K562 (cell line): ENCODE measurements around the gene PHETA1.

ENCODE experiments used
- CHD2 ChIP-seq: IDR thresholded peaks from 2 replicates; pipeline ENCODE4 v1.6.1; 2011; ENCODE audit warnings: low read depth, low read length
- FOXK1 ChIP-seq: sonication (generic); formaldehyde crosslinking; IDR thresholded peaks from 2 replicates; pipeline ENCODE4 v1.8.0; 2022; ENCODE audit warnings: missing genetic modification reagents, mild to moderate bottlenecking, borderline replicate concordance
- KAT7 ChIP-seq: sonication (generic); formaldehyde crosslinking; IDR thresholded peaks from 2 replicates; pipeline ENCODE4 v1.8.0; 2022; ENCODE audit warnings: missing genetic modification reagents, mild to moderate bottlenecking, borderline replicate concordance
- POLR2AphosphoS5 ChIP-seq: IDR thresholded peaks from 2 replicates; pipeline ENCODE4 v1.6.1; 2011; ENCODE audit warnings: mild to moderate bottlenecking, low read depth, low read length, moderate library complexity; ENCODE audit not compliant: control insufficient read depth, insufficient read depth
- STAT5B ChIP-seq: fragments of 250-450 bp; sonication (Bioruptor Pico); IDR thresholded peaks from 2 replicates; pipeline ENCODE4 v1.8.0; 2021; ENCODE audit warnings: mild to moderate bottlenecking, inconsistent platforms
- TF ChIP-seq, protein P1 (sequence below), 3 experiments: IDR thresholded peaks in 2 of 3; conservative IDR thresholded peaks in 1 of 3; 2 replicates each; pipeline ENCODE4 v1.5.1; 2011 to 2012; ENCODE audit warnings: low read length in 3 of 3, mild to moderate bottlenecking in 3 of 3, control low read depth in 2 of 3, improper control_type of control experiment in 1 of 3, inconsistent platforms in 1 of 3, low read depth in 1 of 3, mixed read lengths in 1 of 3, moderate library complexity in 1 of 3; ENCODE audit not compliant: insufficient read depth in 2 of 3
- TF ChIP-seq, protein P2 (sequence below): fragments of 450-650 bp; formaldehyde crosslinking; IDR thresholded peaks from 2 replicates; pipeline ENCODE4 v1.4.0; 2022; ENCODE audit warnings: missing genetic modification characterization

DNA sequence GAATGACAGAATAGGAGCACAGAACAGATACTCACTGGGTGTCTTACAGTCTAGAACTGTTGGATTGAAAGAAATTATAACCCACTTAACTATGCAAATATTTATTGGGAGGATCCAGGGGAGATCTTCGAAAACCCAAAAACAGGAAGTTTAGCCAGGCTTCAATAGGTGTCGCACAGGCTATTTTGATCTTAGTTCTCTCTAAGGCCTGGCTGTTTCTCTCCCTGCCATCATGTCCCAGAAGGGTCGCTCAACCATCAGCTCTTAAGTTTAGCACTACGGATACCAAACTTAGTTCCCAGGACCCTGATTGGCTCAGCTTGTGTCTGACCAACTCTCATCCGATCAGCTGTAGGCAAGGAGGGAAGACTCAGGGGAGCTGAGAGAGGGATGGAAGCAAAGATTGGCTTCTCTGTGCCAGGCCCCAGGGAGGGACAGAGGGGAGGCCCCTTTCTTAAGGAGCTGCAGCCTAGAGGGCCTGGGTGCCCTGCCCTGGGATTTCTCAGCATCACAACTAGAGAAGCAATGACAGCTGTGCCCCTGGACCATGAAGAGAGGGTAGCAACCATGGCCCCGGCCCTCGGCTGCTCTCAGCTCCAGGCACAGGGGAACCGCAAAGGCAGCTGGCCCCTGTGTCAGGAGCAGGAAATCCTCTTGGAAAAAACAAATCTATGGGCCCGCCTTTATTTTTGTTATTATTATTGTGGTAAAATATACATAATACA lies 13.5 kb downstream of the PHETA1 start:
- TF ChIP-seq STAT5B (no peak), FOXK1 (CRISPR knock-in tag) (no peak), KAT7 (no peak), CHD2 (no peak), POLR2AphosphoS5 (no peak)
- TF ChIP-seq, protein P1, sequence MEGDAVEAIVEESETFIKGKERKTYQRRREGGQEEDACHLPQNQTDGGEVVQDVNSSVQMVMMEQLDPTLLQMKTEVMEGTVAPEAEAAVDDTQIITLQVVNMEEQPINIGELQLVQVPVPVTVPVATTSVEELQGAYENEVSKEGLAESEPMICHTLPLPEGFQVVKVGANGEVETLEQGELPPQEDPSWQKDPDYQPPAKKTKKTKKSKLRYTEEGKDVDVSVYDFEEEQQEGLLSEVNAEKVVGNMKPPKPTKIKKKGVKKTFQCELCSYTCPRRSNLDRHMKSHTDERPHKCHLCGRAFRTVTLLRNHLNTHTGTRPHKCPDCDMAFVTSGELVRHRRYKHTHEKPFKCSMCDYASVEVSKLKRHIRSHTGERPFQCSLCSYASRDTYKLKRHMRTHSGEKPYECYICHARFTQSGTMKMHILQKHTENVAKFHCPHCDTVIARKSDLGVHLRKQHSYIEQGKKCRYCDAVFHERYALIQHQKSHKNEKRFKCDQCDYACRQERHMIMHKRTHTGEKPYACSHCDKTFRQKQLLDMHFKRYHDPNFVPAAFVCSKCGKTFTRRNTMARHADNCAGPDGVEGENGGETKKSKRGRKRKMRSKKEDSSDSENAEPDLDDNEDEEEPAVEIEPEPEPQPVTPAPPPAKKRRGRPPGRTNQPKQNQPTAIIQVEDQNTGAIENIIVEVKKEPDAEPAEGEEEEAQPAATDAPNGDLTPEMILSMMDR (IDR thresholded peaks at IDR 0.05 in 2 of 3, conservative IDR thresholded peaks at IDR 0.05 in 1 of 3; ENCODE audit: insufficient read depth in 2 of 3, low read depth in 1 of 3, low read length in 3 of 3) = no peak
- TF ChIP-seq, protein P2, sequence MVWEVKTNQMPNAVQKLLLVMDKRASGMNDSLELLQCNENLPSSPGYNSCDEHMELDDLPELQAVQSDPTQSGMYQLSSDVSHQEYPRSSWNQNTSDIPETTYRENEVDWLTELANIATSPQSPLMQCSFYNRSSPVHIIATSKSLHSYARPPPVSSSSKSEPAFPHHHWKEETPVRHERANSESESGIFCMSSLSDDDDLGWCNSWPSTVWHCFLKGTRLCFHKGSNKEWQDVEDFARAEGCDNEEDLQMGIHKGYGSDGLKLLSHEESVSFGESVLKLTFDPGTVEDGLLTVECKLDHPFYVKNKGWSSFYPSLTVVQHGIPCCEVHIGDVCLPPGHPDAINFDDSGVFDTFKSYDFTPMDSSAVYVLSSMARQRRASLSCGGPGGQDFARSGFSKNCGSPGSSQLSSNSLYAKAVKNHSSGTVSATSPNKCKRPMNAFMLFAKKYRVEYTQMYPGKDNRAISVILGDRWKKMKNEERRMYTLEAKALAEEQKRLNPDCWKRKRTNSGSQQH = no peak
